ENCODE measurements around the gene SEMA6A.
"Not testable (repeated sequence)": the region's sequence is repeated elsewhere in the genome, so short reads cannot be mapped to it uniquely, and the experiment has no call there.

SEMA6A gene

DNA sequence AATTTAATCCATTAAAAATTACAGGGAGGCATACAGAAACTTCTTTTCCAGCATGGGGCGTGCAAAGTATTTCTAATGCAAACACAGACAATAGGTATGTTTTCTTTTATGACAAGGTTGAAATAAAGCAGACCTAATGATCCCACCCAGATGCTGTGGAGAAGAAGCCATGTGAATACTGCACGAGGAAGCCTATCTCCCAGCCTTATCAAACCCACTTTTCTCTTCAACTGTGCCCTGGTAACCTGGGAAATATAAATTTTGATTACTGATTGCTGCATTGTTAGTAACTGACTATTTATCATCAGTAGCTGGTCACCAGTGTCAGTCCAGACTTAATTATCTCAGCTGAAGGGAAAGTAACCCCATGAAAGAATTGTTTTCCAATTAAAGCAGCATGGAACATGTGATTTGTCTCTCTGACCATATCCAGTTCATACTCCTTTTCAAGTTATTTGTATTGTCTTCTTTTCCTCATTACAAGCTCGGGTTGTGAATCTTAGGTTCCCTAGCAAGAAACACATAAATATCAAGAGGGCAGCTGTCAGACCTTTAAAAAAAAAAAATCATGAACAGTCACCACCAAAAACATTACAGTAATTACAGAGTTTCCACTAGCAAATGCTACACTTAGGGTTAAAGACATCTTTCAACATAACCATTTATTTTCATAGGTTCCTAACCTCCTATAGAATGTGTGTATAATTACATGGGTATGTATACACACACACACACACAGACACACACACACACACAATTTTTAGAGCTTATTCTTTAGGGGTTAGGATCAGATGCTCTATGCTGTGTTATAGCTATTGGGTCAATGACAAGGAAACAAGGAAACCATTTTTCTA is 50.3 kb downstream of the SEMA6A start:
- DNase-seq (ENCODE audit: low read depth) = no peak

DNA sequence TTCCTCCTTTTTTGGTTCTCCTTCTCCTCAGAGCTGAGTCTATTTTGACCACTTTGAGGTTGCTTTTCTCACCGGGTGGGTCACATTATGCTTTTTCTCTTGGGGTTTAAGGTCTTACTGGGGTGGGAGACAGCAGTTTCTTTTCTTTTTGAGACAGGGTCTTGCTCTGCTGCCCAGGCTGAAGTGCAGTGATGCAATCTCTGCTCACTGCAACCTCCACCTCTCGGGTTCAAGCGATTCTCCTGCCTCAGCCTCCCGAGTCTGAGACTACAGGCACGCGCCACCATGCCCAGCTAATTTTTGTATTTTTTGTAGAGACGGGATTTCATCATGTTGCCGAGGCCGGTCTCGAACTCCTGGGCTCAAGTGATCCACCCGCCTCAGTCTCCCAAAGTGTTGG is 51.4 kb downstream of the SEMA6A start:
- not testable (repeated sequence) for DNase-seq (ENCODE audit: low read depth)

DNA sequence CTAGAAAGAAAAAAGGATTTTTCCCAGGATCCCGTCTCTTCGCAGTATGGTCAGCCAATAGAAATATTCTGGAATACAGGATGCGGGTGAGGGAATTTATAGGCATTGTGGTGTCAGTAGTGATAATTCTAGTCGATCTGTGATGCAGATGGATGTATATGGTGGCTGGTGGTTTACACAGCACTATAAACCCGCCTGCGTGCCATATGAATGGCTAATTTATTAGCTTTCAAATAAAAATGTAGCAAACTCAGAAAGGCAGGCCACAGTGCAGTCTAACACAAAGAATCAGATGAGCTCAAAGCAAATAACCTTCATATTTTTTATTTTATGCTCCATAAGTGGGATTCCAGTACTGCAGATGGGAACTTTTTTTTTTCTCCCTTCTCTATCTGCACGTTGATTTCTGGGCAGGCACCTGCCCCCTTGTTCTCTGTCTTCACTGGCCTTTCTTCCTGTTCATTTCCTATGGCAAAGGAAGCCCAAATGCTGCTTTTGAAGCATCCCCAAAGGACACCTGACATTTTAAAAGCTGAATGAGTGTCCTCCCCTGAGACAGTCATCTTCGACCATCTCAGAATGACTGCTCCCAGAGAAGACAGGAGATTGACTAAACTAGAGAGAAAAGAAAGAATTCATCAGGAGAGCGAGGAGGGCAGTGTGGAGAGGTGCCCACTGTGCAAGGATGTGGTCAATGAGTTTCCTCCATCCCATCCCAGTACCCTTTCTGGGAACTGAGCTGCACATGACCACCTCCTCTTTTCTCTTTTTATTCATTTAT is 52.1 kb downstream of the SEMA6A start:
- DNase-seq (ENCODE audit: low read depth) = no peak

DNA sequence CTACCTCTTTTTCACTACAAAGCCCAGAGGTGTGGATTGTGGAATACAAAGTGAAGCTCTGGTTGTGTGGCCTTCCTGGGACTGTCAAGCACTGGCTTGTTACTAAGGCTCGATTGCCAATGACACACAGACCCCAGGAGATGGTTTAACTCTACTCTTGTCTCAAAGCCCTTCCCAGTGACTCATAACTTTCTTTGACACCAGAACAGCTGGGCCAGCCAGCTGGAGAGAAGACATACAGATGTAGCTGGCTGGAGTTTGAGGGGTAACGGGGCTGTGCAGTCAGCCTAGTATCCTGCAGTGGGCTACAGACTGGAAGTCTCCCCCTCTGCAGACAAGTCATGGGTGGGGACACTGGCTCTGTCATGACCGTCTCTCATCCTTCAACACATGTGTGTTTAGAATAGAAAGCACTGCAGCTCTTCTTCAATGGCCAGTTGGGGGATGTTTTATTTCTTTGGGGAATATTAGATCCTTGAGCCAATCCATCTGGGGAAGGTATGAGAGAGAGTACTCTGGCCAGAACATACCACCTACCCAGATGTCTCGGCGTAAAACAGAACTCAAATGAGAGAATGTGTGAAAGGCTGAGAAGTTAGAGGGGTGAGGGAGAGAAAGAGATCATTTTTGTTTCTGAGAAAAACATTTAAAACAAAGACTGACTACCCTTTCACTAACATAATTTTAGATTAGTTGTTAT is 53.3 kb downstream of the SEMA6A start:
- DNase-seq (ENCODE audit: low read depth) = no peak

DNA sequence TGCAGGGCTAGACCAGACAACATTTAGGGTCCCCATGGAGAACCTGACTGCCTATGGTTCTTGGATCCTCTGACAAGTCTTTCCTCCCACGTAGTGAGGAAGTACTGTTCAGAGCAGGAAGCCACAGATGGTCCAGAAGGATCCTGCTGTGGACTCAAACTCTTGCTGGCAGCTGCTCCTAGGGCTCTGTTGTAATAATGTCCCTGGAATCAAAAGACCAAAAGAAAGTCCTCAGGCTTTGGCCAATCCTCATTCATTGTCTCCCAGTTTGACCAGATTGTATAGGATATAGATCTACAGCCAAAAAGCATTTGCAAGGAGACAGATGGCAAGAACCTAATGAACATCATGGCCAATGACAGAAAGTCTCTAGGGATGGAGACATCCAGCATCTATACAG is 53.9 kb downstream of the SEMA6A start:
- no peak for DNase-seq (ENCODE audit: low read depth)

DNA sequence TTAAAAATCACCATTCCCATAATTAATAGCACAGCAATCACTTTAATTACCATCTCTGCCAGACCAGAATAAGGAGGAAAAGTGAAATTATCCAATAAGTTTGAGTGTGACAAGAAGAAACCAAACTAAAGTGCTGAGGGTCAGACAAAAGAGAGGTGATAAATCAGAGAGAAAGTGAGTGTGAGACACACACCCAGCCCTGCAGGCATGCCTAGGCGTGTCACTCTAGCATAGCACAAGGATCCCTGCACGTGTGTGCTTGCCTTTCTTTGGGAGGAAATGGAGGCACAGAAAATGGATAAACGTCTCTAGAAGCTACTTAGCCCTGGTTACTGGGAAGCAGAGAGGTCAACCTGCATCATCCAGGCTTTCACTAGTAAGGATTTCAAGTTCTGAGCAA is 56.2 kb downstream of the SEMA6A start:
- no peak for DNase-seq (ENCODE audit: low read depth)

DNA sequence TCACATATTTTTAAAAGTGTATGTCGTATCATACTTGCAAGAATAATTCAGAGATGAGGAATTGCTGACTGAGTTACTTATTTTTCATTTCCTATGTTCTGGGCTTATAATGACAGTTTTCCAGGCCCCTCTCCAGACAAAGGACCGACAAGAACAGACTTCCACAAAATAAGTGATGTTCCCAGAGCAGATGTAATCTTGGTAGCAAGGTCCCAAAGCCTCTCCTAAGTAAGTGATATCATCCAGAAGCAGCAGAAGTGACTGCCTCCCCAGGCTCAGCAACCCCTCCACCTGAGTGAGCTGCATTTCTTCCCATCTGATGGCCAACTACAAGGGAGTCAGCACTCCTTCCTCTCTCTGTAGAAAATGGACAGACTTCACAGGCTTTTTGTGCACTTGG is 57.1 kb downstream of the SEMA6A start:
- DNase-seq (ENCODE audit: low read depth) = no peak

DNA sequence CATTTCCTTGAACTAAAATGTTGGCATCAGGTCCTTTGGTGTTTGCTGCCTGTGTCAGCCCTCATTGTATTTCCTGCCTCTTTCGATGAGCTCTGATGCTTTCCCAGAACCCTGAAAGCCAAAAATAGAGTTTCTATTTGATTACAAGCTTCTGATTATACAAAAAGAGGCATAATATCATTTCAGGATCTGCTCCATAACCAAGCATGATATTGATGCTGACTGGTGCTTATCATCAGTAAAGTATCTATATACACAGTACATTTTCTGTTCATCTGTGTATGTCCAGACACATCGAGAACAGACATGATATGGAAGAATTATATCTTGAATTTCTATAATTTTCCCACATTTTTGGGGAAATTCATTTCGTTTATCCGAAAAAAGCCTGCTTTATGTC is 58.6 kb downstream of the SEMA6A start:
- DNase-seq (ENCODE audit: low read depth) = no peak

DNA sequence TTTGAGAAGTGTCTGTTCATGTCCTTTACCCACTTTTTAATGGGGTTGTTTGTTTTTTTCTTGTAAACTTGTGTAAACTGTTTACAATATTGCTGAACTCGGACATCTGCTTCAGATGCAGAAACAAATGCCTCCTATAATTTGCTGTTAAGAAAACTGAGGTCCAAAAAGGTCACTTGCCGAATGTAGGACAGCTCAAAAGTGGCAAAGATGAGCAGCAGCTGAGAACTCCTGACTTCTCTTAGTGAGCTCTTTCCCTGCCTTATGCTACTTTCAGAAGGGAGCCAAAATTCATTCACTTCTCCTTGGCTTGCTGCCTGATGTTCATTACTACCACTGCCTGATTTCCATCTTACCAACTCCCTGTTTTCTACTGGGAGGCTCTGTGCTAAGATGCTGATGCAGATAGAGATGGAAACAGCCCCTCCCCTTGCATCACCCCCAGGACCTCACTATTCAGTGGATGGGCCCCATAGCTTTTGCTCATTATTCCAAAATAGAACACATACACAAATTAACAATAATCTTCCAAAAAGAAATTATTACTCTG is 60.1 kb downstream of the SEMA6A start:
- no peak for DNase-seq (ENCODE audit: low read depth)

DNA sequence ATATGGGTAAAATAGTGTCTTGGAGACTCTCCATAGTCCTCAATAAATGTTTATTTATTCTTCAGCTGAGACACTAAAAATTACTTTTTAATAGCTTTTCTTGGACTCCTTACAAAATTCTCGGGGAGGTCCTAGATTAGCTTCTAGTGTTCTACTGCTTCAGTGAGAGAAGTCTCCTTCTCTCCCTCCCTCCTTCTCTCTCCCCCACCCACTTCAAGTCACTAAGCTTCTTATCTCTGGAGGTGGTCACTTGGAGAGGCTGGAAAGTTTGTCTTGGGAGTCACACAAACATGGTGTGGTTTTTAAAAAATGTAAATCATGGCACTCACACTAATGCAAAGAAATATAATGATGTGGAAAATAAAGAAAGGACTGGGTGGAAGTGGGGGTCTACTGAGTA is 64.1 kb downstream of the SEMA6A start:
- DNase-seq (ENCODE audit: low read depth) = no peak

DNA sequence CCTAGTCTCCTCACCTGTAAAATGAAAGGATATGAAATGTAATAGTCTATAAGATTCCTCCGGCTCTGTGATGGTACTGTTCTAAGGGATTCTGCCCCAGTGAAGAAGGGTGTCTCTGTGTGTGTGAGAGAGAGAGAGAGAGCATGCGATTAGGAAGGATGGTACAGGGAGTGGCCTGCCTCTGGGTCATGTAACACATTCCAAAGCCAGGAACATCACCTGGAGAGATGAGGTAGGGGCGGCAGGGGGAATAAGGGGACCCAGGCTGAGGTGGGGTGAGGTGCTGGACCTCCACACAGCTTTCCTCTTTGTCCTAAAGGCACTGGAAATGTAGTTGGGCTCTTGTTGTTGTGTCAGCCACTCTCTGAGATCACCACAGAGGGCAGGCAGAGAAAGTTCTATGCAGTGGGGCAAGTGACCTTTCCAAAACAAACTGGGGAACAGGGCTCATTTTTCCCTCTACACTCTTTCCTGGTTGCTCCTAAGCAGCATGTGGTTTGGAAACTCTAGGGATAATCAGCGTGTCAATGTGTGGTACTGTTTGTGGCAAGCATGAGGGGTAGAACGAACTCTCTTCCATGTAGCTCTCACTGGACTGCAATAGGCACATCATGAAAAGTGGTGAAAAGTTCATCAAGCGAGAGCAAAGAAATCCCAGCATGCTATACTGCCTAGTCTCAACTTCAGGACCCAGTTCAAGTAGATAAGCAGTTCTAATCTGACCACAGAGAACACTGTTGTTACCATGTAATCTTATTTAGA is 65.0 kb downstream of the SEMA6A start:
- DNase-seq (ENCODE audit: low read depth) = no peak

DNA sequence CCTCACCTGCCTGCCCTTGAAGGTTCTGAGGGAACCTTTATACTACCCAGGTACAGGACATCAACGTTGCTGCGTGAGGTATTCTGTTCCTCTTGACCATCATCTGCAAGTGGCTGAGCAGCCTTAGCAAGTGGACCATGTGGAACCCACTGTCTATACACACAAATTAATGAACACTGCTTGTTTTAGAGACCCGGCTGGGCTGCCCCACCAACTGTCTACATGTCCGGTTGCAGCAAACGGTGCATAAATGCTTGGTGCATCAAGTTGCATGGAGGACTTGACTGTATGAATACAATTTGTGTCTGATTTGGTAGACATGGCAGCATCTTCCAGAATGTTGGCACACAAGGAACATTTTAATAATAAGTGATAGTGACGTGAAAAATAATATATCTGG is 65.8 kb downstream of the SEMA6A start:
- no peak for DNase-seq (ENCODE audit: low read depth)

DNA sequence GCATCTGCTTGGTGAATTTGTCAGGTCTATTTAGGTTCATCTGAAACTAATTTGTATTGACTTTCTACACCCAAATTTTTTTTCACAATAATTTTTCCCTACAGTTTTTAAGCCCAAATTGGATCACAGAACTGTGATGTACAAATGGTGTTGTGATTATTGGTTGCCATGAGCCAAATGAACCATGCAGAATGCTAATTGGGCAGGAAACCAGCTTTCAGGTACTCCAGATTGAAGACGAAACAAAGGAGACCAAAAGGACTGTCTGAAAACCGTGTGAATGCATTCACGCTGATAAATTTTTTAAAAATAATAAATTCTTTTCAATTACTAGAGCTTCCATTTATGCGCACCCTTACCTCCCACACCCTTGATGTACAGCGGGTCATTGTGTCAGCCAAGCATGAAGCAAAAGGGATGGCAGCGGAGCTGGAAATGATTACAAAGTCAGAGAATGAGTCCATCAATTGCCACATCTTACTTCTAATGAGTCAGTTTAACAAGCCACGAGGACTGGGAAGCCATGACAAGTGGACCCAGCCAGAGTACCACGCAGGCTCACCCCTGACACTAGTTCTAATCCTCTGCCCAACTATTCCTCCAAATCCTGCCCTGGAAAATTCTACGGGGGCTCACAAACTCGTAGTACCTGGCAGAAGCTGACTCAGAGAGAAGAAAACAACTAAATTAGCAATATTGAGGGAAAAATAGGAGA is 66.5 kb downstream of the SEMA6A start:
- no peak for DNase-seq (ENCODE audit: low read depth)

DNA sequence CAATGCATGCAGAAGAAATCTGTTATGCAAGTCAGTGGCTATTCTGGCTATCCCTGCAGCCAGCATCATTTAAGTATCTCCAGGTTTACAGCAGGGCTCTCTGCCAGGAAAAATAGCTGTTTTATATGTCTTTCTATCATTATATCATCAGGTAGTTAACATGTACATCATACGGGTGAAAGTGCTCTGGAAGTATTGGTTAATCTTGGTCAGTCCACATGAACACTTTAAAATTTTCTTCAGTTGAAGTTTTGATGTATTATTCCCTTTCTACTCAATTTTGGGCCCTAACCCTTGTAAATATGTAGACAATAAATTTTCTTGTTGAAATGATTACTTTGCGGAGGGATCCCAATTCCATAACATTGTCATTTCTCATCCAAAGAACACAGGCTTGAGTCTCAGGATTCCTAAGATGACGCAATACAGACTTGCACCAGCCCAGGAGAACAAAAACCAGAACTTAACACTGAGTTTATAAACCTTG is 67.5 kb downstream of the SEMA6A start:
- no peak for DNase-seq (ENCODE audit: low read depth)

DNA sequence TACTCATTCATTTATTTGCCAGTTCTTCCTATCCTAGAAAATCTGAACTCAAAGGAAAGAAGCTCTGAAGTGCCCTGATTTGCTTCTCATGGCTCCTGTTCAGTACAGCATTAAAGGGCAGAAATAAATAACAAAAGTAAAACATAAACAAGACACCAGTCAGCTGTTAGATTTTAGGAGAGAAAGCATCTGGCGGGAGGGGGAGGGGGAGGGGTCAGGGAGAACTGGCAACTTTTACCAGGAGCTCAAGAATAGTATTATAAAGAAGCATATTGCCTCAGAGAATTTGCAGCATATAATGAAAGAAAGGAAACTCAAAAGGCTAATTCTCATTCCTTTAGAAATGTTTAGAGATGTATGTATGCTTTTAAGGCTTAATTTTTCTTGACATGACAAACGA is 68.1 kb downstream of the SEMA6A start:
- DNase-seq (ENCODE audit: low read depth) = no peak

DNA sequence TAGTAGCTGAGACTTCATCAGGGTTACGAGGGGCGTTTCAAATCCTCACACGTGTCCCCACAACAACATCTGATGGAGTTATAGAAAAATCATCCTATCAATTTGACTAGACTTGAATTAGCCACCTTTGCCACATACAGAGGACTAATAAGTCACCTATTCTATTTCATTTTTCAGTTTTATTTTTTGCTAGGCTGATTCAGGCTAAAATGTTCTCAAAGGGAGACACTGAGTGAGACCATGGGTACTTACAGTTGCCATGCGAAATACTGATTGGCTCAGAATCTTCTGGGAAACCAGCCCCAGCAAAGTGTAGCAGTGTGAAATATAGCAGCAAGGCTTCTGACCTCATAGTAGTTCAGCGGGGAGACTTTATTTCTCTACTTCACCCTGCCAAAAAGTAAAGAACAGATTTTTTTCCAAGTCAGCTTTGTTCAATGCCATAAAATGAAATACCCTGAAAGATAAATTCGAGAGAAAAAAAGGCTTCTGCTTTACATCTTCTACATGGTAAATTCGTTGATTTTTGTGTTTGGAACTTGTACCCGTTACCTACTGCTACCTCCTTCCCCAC is 69.9 kb downstream of the SEMA6A start:
- DNase-seq (ENCODE audit: low read depth) = no peak

DNA sequence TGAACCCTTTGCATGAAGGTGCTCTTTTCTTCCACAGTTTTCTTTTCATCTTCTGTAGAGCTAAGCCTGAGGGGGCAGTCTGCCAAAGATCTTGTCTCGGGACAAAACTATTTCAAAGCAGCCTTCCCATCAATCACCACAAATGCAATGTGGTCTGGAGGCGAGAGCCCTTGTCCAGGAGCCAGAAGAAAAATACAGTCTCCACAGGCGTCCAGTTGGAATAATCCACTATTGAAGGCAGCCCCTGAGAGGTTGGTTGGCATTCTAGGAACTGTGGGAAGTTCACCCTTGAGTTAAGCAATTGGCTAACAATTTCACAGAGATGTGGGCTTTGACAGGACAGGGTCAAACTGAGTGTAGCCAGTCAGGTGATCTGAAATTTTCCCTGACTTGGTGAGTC is 72.0 kb downstream of the SEMA6A start:
- DNase-seq (ENCODE audit: low read depth) = no peak

DNA sequence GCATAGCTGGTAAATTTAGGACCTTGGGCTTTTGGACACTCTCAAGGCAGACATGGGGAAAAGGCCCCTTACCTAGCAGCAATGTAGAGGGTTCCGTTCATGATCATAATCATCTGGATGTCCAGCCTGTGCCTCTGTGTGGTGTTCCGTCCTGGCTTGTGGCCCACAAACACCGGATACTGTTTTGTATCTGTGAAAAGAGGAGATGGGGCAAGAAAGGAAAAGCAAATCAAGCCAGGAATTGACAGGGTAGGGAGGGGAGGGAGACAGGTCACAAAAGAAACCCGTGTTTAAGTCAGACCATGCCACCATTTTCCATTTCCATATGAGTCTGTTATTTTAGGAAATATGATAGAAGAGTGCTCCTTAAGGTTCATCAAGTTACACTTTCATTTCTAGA is 72.5 kb downstream of the SEMA6A start:
- no peak for DNase-seq (ENCODE audit: low read depth)

DNA sequence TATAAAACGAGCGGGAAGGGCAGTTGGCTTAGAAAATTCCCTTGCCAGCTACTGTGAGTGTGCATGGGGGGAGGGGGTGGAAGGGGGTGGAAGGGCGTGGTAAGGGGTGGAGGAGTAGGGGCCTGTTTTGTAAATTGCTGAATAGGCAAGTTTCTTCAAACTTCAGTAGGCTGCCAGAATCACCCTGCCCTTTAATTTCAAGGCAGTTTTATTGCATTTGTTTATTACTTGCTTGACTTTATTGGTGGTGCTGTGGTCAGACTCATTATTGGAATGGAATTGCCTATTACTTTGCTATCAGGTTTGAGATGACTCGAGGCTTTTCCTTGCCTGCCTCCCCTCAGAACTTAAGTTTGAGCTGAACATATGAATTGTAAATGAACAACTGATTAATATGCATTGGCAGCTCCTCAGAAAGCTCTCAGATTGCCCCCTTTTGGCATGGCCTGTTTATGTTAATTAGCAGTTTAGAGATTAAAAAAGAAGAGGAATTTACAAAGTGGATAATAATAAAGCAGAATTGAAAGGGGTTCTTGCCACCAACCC is 76.0 kb downstream of the SEMA6A start:
- no peak for DNase-seq (ENCODE audit: low read depth)

DNA sequence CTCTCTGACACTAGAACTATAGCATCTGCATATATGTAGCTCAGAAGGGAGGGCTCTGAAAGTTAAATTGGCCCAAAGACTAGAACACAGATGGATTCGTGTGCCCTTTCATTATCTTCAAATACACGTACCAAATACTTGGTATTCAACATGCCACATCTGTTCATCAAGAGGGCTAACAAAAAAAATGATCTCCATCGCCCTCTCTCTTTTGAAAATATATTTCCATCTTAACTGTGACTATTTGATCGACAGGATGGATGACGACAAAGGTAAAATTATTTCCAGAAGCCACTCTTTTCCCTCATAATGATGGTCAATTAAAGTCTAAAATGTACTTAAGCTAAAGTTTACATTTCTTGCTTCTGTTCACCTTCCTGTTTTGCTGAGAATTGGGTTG is 77.0 kb downstream of the SEMA6A start:
- no peak for DNase-seq (ENCODE audit: low read depth)
